Measurements from ENCODE around the gene TBC1D28.
"Not testable (repeated sequence)": the region's sequence is repeated elsewhere in the genome, so short reads cannot be mapped to it uniquely, and the experiment has no call there.

Gene TBC1D28

GRCh38 chr17:18613016-18613415, 31.2 kb downstream of the TBC1D28 start:
- DNase-seq, result not testable (repeated sequence)

DNA sequence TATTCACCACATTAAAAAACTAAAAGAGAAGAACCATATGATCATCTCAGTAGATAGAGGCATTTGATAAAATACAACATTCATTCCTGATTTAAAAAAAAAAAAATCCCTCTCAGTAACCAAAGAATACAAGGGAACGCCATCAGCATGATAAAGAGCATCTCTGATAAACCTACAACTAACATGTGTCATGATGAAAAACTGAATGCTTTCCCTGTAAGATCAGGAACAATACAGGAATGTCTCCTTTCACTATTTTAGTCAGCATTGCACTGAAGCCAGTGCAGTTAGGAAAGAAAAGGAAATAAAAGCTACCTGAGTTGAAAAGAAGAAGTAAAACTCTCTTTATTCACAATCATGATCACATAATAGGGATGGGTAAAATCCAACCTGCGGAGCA, 51.1 kb downstream of the TBC1D28 start:
- DNase-seq, result not testable (repeated sequence)
